ENCODE results near the gene GRAMD1B. TPM values are rescaled to one million over a fixed set of nuclear protein-coding genes. Genes with fewer than 3 reads are reported as not detected.

GRAMD1B gene
- total RNA-seq, 4 donors from 2014 or later = 5.1 to 10.5 (median 8.4) TPM

GRCh38 chr11:123546515-123546914 is 116.4 kb downstream of the GRAMD1B start:
- TF ChIP-seq CTCF (IDR thresholded peaks at IDR 0.05; ENCODE audit: low read depth) = no peak

- no peak for TF ChIP-seq CTCF (IDR thresholded peaks at IDR 0.05; ENCODE audit: low read depth)
Observed at GRCh38 chr11:123547180-123547579, 117.1 kb downstream of the GRAMD1B start.

GRCh38 chr11:123548774-123549173 is 118.7 kb downstream of the GRAMD1B start:
- TF ChIP-seq CTCF (IDR thresholded peaks at IDR 0.05; ENCODE audit: low read depth) = no peak

- TF ChIP-seq CTCF (IDR thresholded peaks at IDR 0.05; ENCODE audit: low read depth) = no peak
Observed at GRCh38 chr11:123549926-123550917, 120.2 kb downstream of the GRAMD1B start.

GRCh38 chr11:123551079-123551478 is 121.0 kb downstream of the GRAMD1B start:
- TF ChIP-seq CTCF (IDR thresholded peaks at IDR 0.05; ENCODE audit: low read depth) = no peak

GRCh38 chr11:123556633-123557032 is 126.6 kb downstream of the GRAMD1B start:
- no peak for TF ChIP-seq CTCF (IDR thresholded peaks at IDR 0.05; ENCODE audit: low read depth)

GRCh38 chr11:123558536-123559315 is 128.7 kb downstream of the GRAMD1B start:
- TF ChIP-seq CTCF (IDR thresholded peaks at IDR 0.05; ENCODE audit: low read depth) = no peak
